ENCODE measurements around the gene SFTA2.
A peak's percentile ranks its signal among the peaks of the same experiment; 100 is the strongest.
"Not testable (repeated sequence)": the region's sequence is repeated elsewhere in the genome, so short reads cannot be mapped to it uniquely, and the experiment has no call there.

SFTA2 gene

DNA sequence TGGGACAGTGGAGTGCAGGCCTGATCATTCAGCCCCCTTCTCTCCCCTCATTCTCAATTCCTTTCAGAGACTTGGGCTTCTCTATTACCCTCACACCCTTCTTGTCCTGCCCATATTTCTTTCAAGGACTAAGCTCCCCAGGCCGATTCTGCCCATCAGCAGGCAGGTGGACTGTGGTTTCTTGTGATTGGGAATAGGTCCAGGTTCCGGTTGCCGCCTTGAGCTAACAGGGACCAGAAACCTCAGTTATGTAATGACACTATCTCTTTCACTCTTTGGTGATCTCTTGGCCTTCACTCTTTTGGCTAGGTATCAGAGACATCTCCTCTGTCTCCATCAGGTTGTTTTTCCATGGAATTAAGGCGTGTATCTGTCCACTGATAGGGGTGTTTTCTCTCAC, 15.3 kb upstream of the SFTA2 start:
- in situ Hi-C loops (cut with HindIII; ENCODE audit: low pct_ligation_motif_present, low pct_unique_long_range_greater_than_20kb, low sequenced_read_pairs), result no loop called here
- DNase-seq, result no peak

- in situ Hi-C loops (cut with HindIII; ENCODE audit: low pct_ligation_motif_present, low pct_unique_long_range_greater_than_20kb, low sequenced_read_pairs), result no loop called here
- no peak for DNase-seq
These were observed 13.3 kb upstream of the SFTA2 start for GRCh38 chr6:30945281-30945680.

DNA sequence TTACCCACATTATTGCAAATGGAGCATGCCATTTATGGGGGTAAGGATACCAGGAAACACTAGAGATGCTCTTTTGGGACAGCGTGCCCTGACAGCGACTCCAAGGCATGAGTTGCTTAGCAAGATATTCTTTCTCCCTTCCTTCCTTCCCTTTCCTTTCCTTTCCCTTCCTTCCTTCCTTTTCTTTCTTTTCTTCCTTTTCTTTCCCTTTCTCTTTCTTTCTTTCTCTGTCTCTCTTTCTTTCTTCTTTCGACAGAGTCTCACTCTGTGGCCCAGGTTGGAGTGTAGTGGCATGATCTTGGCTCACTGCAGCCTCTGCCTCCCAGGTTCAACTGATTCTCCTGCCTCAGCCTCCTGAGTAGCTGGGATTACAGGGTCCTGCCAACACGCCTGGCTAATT, 12.1 kb upstream of the SFTA2 start:
- in situ Hi-C loops (cut with HindIII; ENCODE audit: low pct_ligation_motif_present, low pct_unique_long_range_greater_than_20kb, low sequenced_read_pairs), result no loop called here
- no peak for DNase-seq

GRCh38 chr6:30942338-30943060, 10.5 kb upstream of the SFTA2 start:
- peak; percentile 94 for DNase-seq
- in situ Hi-C loops (cut with HindIII; ENCODE audit: low pct_ligation_motif_present, low pct_unique_long_range_greater_than_20kb, low sequenced_read_pairs), result no loop called here

- in situ Hi-C loops (cut with HindIII; ENCODE audit: low pct_ligation_motif_present, low pct_unique_long_range_greater_than_20kb, low sequenced_read_pairs), result no loop called here
- no peak for DNase-seq
These were observed 8.5 kb upstream of the SFTA2 start, which contains the start of gene MUCL3 for GRCh38 chr6:30940361-30940986. Gene MUCL3 (plus strand): TSS chr6:30940973. CDS start chr6:30941000, 27 bp downstream.

DNA sequence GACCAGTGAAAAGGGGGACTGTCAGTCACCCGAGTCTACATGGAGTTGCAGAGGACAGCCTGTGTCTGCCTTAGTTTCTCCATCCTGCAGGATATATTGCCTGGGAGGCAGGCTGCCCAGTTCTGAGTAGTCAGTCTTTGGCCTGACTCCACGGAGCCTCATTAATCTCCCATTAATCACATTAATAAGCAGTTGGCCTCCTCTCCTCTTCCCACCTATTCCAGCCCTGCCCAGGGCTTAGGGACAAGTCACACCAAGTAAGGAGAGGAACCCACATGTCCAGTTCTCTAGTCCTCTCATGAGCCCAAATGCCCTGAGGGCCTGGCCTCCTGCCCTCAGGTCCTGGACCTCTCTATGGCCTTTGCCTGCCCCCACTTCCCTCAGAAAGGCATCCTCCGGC, 7.5 kb upstream of the SFTA2 start:
- DNase-seq, result no peak
- in situ Hi-C loops (cut with HindIII; ENCODE audit: low pct_ligation_motif_present, low pct_unique_long_range_greater_than_20kb, low sequenced_read_pairs), result no loop called here

- in situ Hi-C loops (cut with HindIII; ENCODE audit: low pct_ligation_motif_present, low pct_unique_long_range_greater_than_20kb, low sequenced_read_pairs), result no loop called here
- DNase-seq, result no peak
These were observed 6.8 kb upstream of the SFTA2 start for GRCh38 chr6:30938730-30939129.

- DNase-seq, result no peak
- in situ Hi-C loops (cut with HindIII; ENCODE audit: low pct_ligation_motif_present, low pct_unique_long_range_greater_than_20kb, low sequenced_read_pairs), result no loop called here
These were observed 5.3 kb upstream of the SFTA2 start for GRCh38 chr6:30937265-30937664.

DNA sequence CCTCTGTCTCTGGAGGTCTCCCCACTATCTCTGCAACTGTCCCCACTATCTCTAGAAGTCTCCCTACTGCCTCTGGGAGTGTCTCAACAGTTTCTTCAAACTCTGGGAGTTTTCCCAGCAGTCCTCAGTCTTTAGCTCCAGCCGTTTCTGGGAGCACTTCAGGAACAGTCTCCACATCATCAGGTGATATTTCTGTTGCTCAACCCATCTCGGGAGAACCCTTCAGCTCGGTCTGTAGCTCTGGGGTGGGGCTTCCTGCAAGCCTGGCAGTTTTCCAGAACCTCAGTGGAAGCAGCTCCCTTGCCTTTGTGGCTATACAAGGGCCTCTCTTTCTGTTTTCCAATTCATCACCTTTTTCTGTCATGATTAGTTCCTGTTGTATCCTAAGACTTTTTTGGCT, 3.0 kb upstream of the SFTA2 start:
- in situ Hi-C loops (cut with HindIII; ENCODE audit: low pct_ligation_motif_present, low pct_unique_long_range_greater_than_20kb, low sequenced_read_pairs), result no loop called here
- DNase-seq, result no peak

- DNase-seq, result no peak
- in situ Hi-C loops (cut with HindIII; ENCODE audit: low pct_ligation_motif_present, low pct_unique_long_range_greater_than_20kb, low sequenced_read_pairs), result no loop called here
These were observed 845 bp upstream of the SFTA2 start for GRCh38 chr6:30932665-30933365.

DNA sequence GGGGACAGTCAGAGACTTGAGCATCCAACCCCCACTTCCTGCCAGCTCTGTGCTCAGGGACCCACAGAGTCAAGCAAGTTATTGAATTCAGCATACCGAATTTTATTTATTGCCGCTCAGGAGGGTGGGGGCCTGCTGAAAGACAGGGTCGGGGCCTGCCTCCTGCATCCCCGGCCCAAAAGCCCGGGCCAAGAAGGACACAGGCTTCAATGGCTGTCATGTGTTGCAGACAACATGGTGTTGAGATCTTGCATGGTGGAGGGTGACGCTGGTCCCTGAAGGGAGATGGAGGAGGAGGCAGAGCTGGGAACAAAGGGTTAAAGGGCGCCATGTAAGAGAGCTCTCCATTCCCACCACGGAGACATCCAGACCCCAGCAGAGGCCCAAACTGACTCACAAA, 698 bp downstream of the SFTA2 start:
- in situ Hi-C loops (cut with HindIII; ENCODE audit: low pct_ligation_motif_present, low pct_unique_long_range_greater_than_20kb, low sequenced_read_pairs), result no loop called here
- no peak for DNase-seq

- no peak for DNase-seq
- in situ Hi-C loops (cut with HindIII; ENCODE audit: low pct_ligation_motif_present, low pct_unique_long_range_greater_than_20kb, low sequenced_read_pairs), result no loop called here
These were observed 1.5 kb downstream of the SFTA2 start for GRCh38 chr6:30930506-30930905.

- in situ Hi-C loops (cut with HindIII; ENCODE audit: low pct_ligation_motif_present, low pct_unique_long_range_greater_than_20kb, low sequenced_read_pairs), result no loop called here
- DNase-seq, result no peak
These were observed 3.3 kb downstream of the SFTA2 start for GRCh38 chr6:30928677-30929076.

- DNase-seq; in situ Hi-C loops (cut with HindIII; ENCODE audit: low pct_ligation_motif_present, low pct_unique_long_range_greater_than_20kb, low sequenced_read_pairs): not testable (repeated sequence)
These were observed 4.9 kb downstream of the SFTA2 start for GRCh38 chr6:30927080-30927479.

DNA sequence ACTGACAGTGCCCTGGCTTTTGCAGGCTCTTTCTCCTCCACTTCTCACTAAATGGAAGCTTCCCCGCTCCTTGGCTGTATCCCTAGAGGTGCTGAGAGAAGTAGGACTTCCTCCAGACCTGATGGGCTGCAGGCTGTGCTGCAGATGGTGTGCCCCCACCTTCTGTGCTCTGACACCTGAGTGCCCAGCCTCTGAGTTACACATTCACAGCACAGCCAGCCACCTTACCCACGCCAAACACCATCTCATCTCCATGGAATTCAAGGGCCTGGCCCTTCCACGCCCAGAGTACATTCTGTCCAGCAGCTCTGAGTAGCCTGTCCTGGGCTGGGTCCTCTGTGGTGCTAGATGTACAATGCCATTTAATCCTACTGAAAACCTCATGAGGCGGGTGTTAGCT, 5.3 kb downstream of the SFTA2 start:
- DNase-seq, result peak; percentile 79
- in situ Hi-C loops (cut with HindIII; ENCODE audit: low pct_ligation_motif_present, low pct_unique_long_range_greater_than_20kb, low sequenced_read_pairs), result no loop called here

GRCh38 chr6:30924040-30924627, 7.8 kb downstream of the SFTA2 start:
- DNase-seq; in situ Hi-C loops (cut with HindIII; ENCODE audit: low pct_ligation_motif_present, low pct_unique_long_range_greater_than_20kb, low sequenced_read_pairs): not testable (repeated sequence)

- no peak for DNase-seq
- in situ Hi-C loops (cut with HindIII; ENCODE audit: low pct_ligation_motif_present, low pct_unique_long_range_greater_than_20kb, low sequenced_read_pairs), result no loop called here
These were observed 9.5 kb downstream of the SFTA2 start for GRCh38 chr6:30922447-30922852.

- in situ Hi-C loops (cut with HindIII; ENCODE audit: low pct_ligation_motif_present, low pct_unique_long_range_greater_than_20kb, low sequenced_read_pairs), result no loop called here
- DNase-seq, result no peak
These were observed 13.3 kb downstream of the SFTA2 start for GRCh38 chr6:30918670-30919069.

- DNase-seq, result no peak
- in situ Hi-C loops (cut with HindIII; ENCODE audit: low pct_ligation_motif_present, low pct_unique_long_range_greater_than_20kb, low sequenced_read_pairs), result no loop called here
These were observed 14.5 kb downstream of the SFTA2 start for GRCh38 chr6:30917487-30917886.

Data from ACHN (cell line).